SK-N-MC (cell line): ENCODE data around the gene IPO11.

ENCODE experiments used
- EZH2 ChIP-seq: fragments of 200-600 bp; sonication (generic); IDR thresholded peaks from one replicate; pipeline ENCODE4 v1.6.1; 2017; ENCODE audit warnings: antibody characterized with exemption
- POLR2AphosphoS5 ChIP-seq: IDR thresholded peaks from 2 replicates; pipeline ENCODE4 v1.6.1; 2012; ENCODE audit warnings: mild to moderate bottlenecking, low read depth, low read length, borderline replicate concordance

- TF ChIP-seq POLR2AphosphoS5, result no peak
- TF ChIP-seq EZH2, result no peak
Observed at GRCh38 chr5:62572918-62573514, 160.5 kb downstream of the IPO11 start.
